Ishikawa (cell line): ENCODE measurements around the gene CHCHD6.

Source experiments
- CEBPB ChIP-seq: IDR thresholded peaks from 2 replicates; pipeline ENCODE4 v1.6.1; 2012
- CREB1 ChIP-seq: IDR thresholded peaks from 2 replicates; pipeline ENCODE4 v1.6.1; 2012; ENCODE audit warnings: low read depth
- EGR1 ChIP-seq: IDR thresholded peaks from 2 replicates; pipeline ENCODE4 v1.6.1; 2012
- EP300 ChIP-seq: IDR thresholded peaks from 2 replicates; pipeline ENCODE4 v1.6.1; 2012; ENCODE audit warnings: borderline replicate concordance
- FOXM1 ChIP-seq: IDR thresholded peaks from 2 replicates; pipeline ENCODE4 v1.6.1; 2012; ENCODE audit warnings: low read depth, borderline replicate concordance
- MAX ChIP-seq: IDR thresholded peaks from 2 replicates; pipeline ENCODE4 v1.6.1; 2012
- NFIC ChIP-seq: IDR thresholded peaks from 2 replicates; pipeline ENCODE4 v1.6.1; 2012
- RAD21 ChIP-seq: IDR thresholded peaks from 2 replicates; pipeline ENCODE4 v1.6.1; 2012; ENCODE audit warnings: low read depth
- REST ChIP-seq: IDR thresholded peaks from 2 replicates; pipeline ENCODE4 v1.6.1; 2012; ENCODE audit warnings: low read depth, mild to moderate bottlenecking
- TAF1 ChIP-seq: IDR thresholded peaks from 2 replicates; pipeline ENCODE4 v1.6.1; 2012; ENCODE audit warnings: low read depth, mild to moderate bottlenecking
- TCF12 ChIP-seq: IDR thresholded peaks from 2 replicates; pipeline ENCODE4 v1.6.1; 2012; ENCODE audit warnings: low read depth
- TEAD4 ChIP-seq: IDR thresholded peaks from 2 replicates; pipeline ENCODE4 v1.6.1; 2012
- USF1 ChIP-seq: IDR thresholded peaks from 2 replicates; pipeline ENCODE4 v1.6.1; 2012
- YY1 ChIP-seq: IDR thresholded peaks from 2 replicates; pipeline ENCODE4 v1.6.1; 2012; ENCODE audit warnings: low read depth
- ZBTB7A ChIP-seq: IDR thresholded peaks from 2 replicates; pipeline ENCODE4 v1.6.1; 2012; ENCODE audit warnings: low read depth

The CHCHD6 gene

GRCh38 chr3:126752303-126753190 lies 48.5 kb downstream of the CHCHD6 start:
- TF ChIP-seq RAD21, result peak; percentile 94
- TF ChIP-seq NFIC, result peak; percentile 33; the same call in 1 of the 2 replicates
- TF ChIP-seq CREB1, result no peak
- no peak for TF ChIP-seq TAF1
- no peak for TF ChIP-seq USF1

GRCh38 chr3:126753191-126754160 lies 49.4 kb downstream of the CHCHD6 start:
- no peak for TF ChIP-seq EP300
- no peak for TF ChIP-seq CREB1
- TF ChIP-seq NFIC, result no peak
- TF ChIP-seq CEBPB, result no peak
- no peak for TF ChIP-seq EGR1

- TF ChIP-seq ZBTB7A (no peak), TEAD4 (no peak), TCF12 (no peak), NFIC (no peak), RAD21 (no peak), EGR1 (no peak), REST (no peak), MAX (no peak), USF1 (no peak), TAF1 (no peak), FOXM1 (no peak), EP300 (no peak), CREB1 (no peak), CEBPB (no peak), YY1 (no peak)
These were observed 51.8 kb downstream of the CHCHD6 start for GRCh38 chr3:126755866-126756265.

- TF ChIP-seq TEAD4 (no peak), MAX (no peak), EGR1 (no peak), USF1 (no peak), EP300 (no peak), REST (no peak), NFIC (no peak)
These were observed 54.0 kb downstream of the CHCHD6 start for GRCh38 chr3:126758026-126758425.

GRCh38 chr3:126758882-126759281 lies 54.8 kb downstream of the CHCHD6 start:
- TF ChIP-seq USF1 (no peak), TEAD4 (no peak), TAF1 (no peak), ZBTB7A (no peak), YY1 (no peak), EP300 (no peak), NFIC (no peak), MAX (no peak), TCF12 (no peak), EGR1 (no peak), RAD21 (no peak), REST (no peak), FOXM1 (no peak), CREB1 (no peak)
